T-helper 2 cell treated with Interferon-gamma antibody and Interleukin-4, amounts not matched to agents 100 ng/mL and 5 ng/mL, for 36 hours (primary cell): ENCODE data around the gene CDYL2. TPM values are rescaled to one million over a fixed set of nuclear protein-coding genes. Genes with fewer than 3 reads are reported as not detected.

Source experiments
- intact Hi-C: fragments of 100-400 bp; cut with micrococcal nuclease; formaldehyde crosslinking; loops from one replicate; pipeline ENCODE4 v1.15.1; 2023
- total RNA-seq: library from RNA; stranded (reverse); gene quantifications from 2 replicates; pipeline ENCODE4 v1.2.3, GENCODE V29; 2022

Gene CDYL2
- total RNA-seq, 1 donor from 2014 or later, result 30.9 TPM

DNA sequence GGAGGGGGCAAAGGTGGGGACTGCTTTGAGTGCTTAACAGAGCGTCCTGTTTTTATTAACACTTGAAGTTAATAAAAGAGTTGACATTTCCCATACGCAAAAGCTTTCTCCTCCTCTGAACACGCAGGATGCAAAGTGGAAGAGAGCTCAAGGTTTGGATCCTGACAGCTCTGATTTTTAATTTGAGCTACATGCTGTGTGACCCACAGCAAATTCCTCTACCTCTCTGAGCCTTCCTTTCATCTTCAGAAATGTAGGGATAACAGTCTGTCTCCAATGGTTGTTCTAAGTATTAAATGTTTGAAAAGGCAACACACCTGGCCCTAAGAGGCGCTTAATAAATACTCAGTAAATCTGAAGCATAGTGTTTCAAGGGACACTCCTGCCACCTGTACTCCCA lies 93.0 kb downstream of the CDYL2 start:
- intact Hi-C loops, result no loop called here

DNA sequence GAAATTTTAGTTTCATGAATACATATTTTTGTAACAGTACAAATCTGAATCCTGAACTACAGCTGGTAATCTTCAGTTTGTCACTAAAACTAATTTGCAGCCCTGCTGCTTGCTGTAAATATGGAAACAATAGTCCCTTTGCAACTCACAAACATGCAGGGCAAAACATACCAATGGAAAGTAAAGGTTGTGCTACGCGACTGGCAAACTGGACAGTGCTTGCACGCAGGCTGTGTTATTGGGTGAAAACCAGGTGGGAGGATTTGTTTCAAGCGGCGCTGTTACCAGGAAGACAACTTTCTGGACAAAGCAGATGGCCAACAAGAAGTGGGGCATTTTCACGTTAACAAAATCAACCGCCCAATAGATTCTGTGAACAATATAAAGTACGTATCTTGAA lies 93.5 kb downstream of the CDYL2 start:
- intact Hi-C loops, result no loop called here

GRCh38 chr16:80708823-80709222 lies 95.6 kb downstream of the CDYL2 start:
- intact Hi-C loops, result no loop called here

DNA sequence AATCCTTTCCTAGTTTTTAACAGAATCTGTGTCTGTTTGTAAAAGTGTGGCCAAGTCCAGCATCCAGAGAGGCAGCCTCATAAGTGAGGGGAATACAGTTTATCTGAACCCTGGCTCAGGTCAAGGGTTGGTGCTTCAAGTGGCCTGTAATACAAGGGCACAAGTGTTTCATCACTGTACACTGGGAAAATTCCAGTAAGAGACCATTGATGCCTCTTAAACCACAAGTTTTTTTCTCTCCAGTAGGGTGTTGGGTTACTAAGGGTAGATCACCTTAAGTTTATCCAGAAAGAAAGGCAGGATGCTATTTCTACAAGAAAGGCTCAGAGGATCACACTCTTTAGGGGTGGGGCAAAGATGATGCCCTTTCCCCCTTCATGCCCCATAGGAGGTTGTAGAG lies 96.7 kb downstream of the CDYL2 start:
- intact Hi-C loops, result no loop called here

DNA sequence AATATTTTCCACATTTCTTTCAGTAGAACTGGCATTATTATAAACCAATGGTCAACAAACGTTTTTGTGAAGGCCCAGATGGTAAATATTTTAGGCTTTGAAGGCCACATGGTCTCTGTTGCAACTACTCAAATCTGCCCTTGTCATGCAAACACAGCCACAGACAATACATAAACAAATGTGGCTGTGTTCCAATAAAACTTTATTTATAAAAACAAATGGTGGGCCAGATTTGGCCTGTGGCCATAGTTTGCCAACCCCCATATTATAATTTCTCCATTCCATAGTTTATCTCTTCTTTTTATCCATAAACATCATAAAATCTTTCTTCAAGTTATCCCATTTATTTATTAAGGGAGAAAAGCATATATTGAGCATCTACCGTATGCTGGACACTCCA lies 98.8 kb downstream of the CDYL2 start:
- intact Hi-C loops, result no loop called here

DNA sequence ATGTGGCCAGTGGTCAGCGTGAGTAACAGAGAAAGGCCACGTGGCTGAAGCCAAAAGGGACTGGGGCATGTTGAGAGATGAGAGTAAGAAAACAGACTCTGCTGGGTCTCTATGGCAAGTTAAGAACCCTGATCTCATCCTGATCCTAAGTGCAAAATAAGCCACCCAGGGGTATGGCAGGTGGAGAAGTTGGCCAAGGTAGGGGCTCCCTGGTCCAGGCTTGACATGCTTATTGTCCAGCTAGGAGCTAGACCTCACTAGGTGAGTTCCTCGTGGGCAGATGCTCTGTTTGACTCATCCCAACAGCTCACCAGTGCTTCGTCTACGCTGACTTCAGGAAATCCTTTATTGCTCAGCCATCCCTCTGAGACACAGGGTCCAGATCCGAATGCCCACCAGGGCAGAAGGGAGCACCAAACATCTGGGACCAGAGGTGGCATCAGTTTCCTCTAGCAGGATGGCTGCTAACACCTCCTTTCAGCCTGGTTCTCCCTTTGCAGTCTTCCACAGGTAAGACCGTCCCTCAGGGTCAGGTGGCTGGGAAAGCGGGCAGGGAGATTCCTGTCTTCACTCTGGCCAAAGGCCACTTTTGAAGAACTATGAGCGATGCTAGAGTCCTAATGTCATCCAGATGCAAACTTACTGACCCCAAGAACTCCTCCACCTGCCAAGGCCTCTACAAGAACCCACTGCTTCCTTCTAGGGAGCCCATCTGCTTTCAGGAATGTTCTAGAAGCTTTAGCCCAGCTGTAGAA lies 99.5 kb downstream of the CDYL2 start:
- intact Hi-C loops, result no loop called here

- intact Hi-C loops, result no loop called here
Observed at GRCh38 chr16:80703131-80704071, 101.0 kb downstream of the CDYL2 start.

- intact Hi-C loops, result no loop called here
Observed at GRCh38 chr16:80702696-80703095, 101.7 kb downstream of the CDYL2 start.

GRCh38 chr16:80700558-80700957 lies 103.8 kb downstream of the CDYL2 start:
- intact Hi-C loops, result no loop called here

DNA sequence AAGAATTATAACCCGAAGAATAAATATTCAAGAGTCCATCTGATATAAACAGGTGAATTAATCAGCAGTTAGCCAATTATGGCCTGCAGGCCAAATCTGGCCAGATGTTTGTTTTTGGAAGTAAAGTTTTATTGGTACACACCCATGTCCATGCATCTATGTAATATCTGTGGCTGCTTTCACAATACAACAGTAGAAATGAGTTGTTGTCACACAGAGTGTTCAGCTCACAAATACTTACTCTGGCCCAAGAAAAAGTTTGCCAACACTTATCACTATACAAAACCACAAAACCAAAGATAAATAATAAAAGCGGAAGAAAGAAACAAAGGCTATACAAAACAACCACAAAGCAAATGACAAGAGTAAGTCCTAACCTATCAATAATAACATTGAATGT lies 109.4 kb downstream of the CDYL2 start:
- intact Hi-C loops, result no loop called here

DNA sequence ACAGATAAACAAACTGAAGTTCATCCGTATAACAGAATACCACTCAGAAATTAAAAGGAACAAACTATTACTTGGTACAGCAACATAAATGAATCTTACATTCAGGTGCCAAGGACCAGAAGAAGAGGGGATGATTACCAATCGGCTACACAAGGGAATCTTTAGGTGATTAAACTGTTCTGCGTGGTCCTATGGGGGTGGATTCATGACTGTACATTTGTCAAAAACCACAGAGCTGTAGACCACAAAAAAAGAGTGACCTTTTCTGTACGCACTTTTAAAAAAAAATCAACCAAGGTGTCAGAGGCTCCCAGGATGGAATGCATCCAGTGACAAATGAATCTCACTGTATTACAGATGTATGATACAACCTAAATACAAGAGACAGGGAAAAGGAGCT lies 110.8 kb downstream of the CDYL2 start:
- intact Hi-C loops, result no loop called here

GRCh38 chr16:80692270-80692669 lies 112.1 kb downstream of the CDYL2 start:
- intact Hi-C loops, result no loop called here

GRCh38 chr16:80691111-80691741 lies 113.2 kb downstream of the CDYL2 start:
- intact Hi-C loops, result no loop called here

- intact Hi-C loops, result no loop called here
Observed at GRCh38 chr16:80689487-80689886, 114.9 kb downstream of the CDYL2 start.

DNA sequence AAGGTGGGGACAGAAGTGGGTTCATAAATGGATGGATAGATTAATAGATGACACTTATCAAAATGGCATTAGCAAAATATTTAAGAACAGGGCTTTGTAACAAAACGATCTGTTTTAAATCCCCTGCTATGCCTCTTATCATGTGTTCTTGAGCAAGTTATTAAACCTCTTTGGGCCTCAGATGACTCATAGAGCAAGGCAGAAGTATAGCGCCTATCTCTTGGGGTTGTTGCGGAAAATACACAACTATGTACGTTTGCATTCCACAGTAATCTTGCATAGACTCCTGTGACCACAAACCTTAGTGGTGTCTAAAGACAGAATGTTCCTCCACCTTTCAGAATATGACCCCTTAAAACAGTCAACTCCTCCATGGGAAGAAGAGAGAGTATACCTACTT lies 116.8 kb downstream of the CDYL2 start:
- intact Hi-C loops, result no loop called here

DNA sequence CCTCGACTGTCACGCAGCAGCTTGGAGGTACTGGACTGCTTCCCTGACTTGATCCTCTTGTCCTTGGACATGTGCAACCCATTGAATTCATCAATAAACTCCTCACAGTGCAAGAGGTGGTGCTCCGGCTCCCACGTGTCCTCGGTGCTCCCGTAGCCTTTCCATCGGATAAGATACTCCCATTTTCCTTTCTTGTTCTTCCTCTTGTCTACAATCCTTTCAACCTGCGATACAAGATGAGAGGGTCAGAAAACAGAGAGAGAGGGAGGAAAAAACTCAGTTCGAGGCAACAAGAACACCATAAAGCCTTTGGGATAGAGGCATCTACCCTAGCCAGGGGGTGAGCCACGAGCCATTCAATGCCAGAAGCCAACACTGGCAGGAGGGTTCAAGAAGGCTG lies 119.5 kb downstream of the CDYL2 start:
- intact Hi-C loops, result no loop called here

DNA sequence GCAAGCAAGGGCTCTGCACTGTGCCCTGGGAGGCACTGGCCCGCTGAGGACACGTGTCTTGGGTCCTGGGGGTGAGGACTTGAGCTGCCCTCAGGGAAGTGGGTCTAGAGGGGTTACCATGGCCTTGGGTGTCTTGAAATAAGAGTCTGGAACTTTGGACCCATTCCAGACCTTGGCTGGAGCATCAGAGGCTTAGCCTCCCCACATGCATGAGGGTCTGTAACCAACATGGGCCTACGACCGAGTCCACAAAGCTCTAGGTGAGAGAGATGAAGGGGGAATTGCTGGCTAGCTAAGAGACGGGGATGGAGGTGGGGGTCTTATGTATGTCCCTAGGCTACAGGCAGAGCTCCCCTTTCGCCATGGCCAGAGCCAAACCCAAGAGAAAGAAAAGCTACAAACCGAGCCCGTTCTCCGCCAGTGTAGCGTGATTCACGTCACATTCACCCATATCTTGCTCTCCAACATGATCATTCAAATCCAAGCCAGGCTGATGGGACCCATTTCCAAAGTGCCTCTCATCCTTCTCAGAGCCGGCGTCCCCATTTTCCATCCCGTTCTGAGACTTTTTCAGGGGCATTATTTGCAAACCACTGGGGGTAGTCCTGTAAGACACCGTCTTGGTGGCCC lies 120.1 kb downstream of the CDYL2 start:
- intact Hi-C loops, result no loop called here

- intact Hi-C loops, result no loop called here
Observed at GRCh38 chr16:80683646-80684045, 120.8 kb downstream of the CDYL2 start.

DNA sequence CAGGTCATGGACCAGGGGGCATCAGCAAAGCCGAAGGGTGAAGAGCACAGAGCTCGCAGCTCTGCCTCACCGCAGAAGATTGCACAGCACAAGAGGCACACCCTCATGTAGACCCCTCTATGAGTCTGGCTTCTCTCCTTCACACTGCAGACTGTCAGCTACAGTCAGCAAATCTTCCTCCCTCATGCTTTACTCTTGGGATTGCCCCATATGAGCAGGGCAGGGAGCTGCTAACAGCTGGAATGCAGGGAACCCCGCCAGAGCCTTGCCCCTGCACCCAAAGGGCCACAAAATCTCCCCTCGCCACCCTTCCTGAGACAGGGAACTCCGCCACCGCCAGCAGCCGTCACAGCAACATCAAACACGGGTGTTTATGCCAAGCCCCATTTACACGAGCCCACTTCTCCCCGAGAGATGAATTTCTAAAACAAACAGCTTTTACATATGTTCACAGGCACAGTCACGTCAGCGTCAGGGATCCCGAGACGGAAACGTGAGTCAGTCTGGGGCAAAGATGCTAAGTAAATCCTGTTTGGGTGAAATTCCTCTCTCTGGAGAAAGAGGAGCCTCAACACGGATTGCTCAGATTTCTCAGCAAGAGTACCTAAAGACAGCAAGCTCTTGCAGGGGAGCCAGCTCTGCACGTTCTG lies 121.9 kb downstream of the CDYL2 start:
- intact Hi-C loops, result no loop called here

DNA sequence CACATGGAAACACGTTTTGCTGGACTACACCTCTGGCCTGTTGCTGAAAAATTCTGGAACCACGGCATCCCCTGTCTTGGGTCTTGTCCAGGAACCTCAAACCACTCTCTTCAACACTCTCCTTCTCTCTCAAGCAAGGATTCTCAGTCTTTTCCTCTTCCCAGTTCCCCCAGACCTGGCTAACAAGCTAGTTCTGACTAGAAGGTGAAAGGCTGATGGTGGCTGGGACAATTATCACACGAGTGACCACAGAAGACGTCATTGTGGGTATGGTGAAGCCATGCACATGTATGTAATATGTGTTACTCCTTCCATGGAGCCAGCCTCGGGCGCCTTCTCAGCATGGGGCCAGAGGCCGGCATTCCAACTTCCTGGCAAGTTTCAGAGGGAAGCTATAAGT lies 123.0 kb downstream of the CDYL2 start:
- intact Hi-C loops, result no loop called here

DNA sequence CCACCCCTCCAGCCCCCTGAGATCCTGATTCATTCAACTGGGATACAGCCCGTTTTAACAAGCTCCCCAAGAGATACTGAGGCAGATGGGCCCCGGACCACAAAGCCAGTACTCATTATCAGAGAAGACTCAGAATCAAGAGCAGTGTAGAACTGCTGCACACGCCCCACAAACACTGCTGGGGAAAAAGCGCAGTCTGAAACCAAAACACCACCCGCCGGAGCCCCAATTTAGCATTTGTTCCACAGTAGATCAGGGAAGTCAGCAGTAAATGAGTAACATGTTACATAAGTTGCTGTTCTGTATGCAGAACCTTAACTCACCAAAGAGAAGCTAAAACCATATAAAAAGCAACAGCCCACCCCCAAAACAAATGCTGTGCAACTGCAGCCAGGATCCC lies 123.6 kb downstream of the CDYL2 start:
- intact Hi-C loops, result no loop called here
